ENCODE data around the gene ZNF319.

Gene ZNF319

DNA sequence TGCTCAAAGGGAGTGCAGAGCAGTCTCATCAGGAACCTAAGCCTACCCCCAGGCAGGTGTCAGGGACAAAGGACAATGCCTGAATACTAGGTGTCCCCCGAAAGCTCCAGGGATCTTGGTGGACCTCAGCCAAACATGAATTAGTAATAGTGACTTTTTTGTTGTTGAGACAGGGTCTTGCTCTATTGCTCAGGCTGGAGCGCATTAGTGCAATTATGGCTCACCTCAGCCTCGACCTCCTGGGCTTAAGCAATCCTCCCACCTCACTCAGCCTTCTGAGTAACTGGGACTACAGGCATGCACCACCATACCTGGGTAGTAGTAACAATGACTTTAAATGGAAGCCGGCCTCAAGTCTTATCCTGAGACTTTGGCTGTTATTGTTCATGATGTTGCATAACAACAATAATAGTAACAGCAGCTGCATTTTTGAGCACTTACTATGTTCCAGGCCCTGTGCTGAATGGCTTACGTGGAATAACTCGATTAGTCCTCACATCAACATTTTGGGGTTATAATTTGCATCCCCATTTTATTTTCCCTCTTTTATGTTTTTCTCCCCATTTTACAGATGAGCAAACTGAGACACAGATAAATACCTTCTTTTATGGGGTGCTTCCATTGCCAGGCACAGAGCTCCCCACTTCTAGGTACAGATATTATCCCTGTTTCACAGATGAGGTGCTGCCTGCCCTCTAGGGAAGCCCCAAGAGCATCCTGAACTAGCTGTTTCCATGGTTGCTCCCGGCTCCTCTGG lies 49.1 kb downstream of the ZNF319 start:
- DNase-seq: no peak

DNA sequence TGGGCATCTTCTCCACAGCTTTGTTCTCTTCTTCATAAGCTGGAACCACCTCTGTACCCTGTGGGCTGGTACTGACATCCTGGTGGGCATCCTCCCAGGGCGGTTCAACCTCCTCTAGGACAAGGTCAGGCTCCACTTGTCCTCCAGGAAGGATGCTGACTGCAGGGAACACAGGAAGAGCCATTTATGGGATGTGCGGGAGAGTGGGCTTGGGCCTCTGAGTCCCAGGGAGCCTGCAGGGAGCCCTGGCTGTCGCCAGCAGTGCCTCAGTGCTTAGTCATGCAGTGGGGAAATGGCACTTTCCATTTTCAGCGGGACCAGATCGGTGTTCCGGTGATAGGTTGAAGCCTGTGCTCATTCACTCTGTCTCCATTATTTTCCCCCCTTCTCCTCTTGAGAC lies 50.1 kb downstream of the ZNF319 start:
- no peak for DNase-seq

DNA sequence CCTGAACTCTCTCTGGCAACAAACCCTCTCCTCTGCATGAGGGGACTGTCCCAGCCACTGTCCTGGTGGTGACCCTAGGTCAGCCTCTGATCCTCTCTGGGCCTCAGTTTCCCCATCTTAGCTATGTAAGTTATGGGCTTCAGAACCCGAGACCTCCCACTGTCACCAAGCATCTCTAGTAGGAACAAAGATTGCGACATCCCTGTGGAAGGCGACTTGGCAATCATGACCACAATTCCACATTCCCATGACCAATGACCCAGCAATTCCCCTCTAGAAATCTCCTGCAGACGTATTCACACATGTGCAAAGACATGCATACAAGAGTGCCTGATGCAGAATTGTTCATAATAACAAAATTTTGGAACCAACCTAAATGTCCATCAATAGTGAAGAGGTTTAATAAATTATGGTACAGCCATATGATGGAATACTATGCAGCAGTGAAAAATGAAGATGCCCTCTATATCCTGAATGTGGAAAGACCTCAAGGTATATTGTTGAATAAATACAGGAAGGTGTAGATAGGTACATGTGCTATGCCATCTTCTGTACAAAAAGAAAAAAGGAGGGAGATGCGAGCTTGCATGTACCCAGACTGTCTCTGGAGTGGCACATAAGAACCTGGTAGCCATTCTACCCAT lies 50.8 kb downstream of the ZNF319 start:
- no peak for DNase-seq

DNA sequence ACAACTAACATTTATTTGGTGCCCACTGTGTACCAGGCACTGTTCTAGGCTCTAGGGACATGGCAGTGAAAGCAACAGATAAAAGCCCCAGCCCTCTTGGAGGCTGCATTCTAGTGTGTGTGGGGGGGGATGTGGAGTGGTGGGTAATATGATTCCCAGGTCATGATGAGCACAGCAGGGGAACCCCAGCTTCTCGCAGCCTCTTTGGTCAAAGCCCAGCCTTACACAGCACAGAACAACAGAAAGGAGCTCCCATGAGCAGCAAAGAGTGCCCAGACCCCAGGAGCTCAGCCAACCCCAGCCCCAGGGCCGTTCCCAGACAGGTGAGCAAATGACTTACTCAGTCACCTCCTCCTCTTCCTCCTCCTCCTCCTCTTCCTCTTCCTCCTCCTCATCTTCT lies 51.5 kb downstream of the ZNF319 start:
- DNase-seq: no peak

DNA sequence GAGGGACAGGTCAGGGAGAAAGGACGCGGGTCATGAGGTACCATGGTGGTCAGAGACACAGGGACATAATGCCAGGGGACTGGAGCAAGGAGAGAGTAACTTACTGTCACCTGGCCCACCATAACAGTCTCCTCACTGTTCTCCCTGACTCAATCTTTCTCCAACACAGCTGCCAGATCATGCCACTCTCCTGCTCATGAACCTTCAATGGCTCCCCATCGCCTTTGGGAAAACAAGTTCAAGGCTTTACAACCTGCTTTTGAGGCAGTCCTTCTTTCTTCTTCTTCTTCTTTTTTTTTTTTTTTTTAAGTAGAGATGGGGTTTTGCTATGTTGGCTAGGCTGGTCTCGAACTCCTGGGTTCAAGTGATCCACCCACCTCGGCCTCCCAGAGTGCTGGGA lies 52.4 kb downstream of the ZNF319 start:
- DNase-seq: no peak

DNA sequence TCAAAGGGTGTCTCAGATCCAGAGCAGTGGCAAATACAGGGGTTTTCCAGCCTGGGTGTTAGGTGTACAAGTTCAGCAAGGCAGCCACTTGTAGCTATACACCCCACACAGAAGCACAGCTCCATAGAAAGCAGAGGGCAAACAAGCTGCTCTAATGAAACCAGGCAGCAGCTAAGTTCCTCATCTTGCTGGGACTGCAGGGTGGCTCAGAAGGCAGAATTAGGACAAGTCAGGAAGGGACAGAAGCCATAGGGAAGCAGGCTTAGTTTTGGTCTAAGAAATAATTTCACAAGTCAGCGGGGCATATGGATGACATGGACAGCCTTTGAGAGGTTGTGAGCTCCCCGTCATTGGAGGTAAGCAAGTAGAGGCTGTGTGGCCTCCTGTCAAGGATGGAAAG lies 53.2 kb downstream of the ZNF319 start:
- no peak for DNase-seq

DNA sequence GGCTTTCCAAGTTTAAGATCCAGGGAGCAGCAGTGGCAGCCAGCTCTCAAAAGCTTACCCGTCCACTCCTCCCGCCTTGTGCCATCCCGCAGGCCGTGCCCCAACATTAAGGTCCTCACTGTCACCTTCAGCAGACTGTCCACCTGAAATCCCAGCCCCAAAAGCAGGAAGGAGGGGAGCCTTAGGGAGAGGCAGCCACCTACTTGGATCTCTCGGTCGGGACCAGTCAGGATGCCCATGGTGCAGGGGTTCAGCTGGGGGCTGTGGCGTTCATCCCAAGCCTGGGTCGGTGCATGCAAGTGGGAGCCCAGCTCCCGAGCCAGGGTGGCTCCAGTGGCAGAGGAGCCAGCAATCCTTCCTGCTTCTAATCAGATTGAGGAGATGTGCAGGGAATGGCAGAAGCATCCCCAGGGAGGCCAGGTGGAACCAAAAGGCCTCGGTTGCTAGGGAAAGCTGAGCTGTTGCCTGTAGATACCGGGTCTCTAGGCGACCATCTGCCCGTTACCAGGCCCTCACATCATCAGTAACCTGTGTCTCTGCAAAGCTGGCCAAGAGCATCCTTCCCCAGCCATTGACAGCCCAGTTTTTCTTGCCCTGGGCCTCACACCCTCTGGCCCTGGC lies 54.2 kb downstream of the ZNF319 start:
- no peak for DNase-seq

DNA sequence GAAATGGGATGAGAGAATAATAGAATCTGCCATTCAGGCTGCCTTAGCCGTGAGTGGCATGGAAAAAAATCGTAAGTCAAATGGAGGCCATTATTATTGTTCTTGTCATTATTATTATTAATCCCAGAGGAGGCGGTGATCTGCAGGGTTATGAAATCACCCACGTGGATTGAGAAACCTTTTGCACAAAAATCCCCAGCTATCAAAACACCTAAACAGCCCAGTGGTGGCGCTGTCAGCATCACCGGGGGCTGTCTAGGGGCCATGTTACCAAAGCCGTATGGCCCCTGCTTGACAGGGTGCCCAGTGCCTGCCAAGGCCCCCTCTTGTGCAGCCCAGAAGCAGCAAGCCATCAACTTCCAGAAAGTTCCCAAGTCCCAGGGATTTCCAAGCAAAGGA lies 54.7 kb downstream of the ZNF319 start:
- DNase-seq: no peak

DNA sequence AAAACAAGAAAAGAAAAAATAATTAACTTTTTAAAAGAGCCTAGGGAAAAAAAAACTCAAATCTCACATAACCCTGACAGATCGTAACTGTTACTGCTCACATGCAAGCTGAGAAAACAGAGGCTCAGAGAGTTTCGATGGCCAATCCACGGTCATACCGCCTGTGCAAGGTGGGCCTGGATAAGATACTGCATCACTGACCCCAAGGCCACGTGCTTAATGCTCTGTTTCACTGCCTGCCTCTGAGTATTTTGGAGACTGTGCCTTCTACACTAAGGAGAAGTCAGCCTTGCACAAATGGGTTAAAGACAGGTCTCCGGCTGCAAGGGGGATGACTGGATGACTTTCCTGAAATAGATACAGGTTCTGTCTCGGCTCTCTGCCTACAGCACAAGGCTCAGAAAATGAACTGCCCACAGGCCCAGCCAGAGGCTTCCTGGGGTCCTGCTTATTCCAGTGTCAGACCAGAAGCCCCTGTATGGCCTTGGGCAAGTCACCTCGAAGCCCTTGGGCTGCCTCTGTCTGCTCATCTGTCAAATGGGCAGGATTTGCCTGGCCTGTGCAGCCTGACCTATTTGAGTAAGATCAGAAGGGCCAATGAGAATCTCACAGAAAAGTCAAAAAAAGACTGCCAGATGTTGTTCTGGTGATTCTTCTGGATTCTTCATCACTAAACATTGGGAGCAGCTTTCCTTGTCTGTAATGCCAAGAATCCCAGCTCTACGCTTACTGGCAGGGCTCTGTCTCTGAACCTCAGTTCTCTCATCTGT lies 55.3 kb downstream of the ZNF319 start:
- DNase-seq: no peak

All from activated CD4-positive, alpha-beta T cell treated with anti-CD3 and anti-CD28 coated beads for 48 hours (primary cell).